Thoracic aorta (tissue), 2 donors: Measurements from ENCODE around the gene ZNF383. TPM values are rescaled to one million over a fixed set of nuclear protein-coding genes. Genes with fewer than 3 reads are reported as not detected.
"Not testable (repeated sequence)": the region's sequence is repeated elsewhere in the genome, so short reads cannot be mapped to it uniquely, and the experiment has no call there.

Experiments
- ATAC-seq: fragments of 150-250 bp; one replicate; pipeline ENCODE4 v1.8.0; 2017; ENCODE audit warnings: low read depth; ENCODE audit not compliant: insufficient number of reproducible peaks, low FRiP score
- DNase-seq: peaks from one replicate; pipeline ENCODE4 v3.0.0-alpha.2; 2020; ENCODE audit warnings: low spot score
- H3K27ac ChIP-seq, 2 donors: fragments of 200-600 bp; sonication (generic); 1 replicate in 1 of 2; 2 replicates in 1 of 2; pipeline ENCODE4 v1.5.1; 2016; ENCODE audit warnings: mild to moderate bottlenecking in 2 of 2, moderate library complexity in 2 of 2
- H3K27me3 ChIP-seq: fragments of 200-600 bp; sonication (generic); replicated peaks from 2 replicates; pipeline ENCODE4 v1.6.0; 2016; ENCODE audit warnings: mild to moderate bottlenecking; ENCODE audit not compliant: insufficient read depth
- H3K36me3 ChIP-seq: fragments of 200-600 bp; sonication (generic); one replicate; pipeline ENCODE4 v1.5.1; 2016
- H3K4me1 ChIP-seq, 2 donors: fragments of 200-600 bp; sonication (generic); 1 replicate in 1 of 2; 2 replicates in 1 of 2; pipeline versions ENCODE4 v1.5.1 to v1.6.0; 2016; ENCODE audit warnings: low read depth in 2 of 2, mild to moderate bottlenecking in 1 of 2; ENCODE audit not compliant: control insufficient read depth in 1 of 2
- H3K4me3 ChIP-seq: fragments of 200-600 bp; sonication (generic); 2 replicates; pipeline ENCODE4 v1.5.1; 2016; ENCODE audit warnings: mild to moderate bottlenecking
- H3K9me3 ChIP-seq: fragments of 200-600 bp; sonication (generic); 2 replicates; pipeline ENCODE4 v1.5.1; 2016
- total RNA-seq, 2 donors: library from RNA; depleted of rRNA; stranded (reverse); fragments of >200 nt; gene quantifications; one replicate each; pipeline versions ENCODE4 v1.1.0 to v1.2.3, GENCODE V29; 2016

ZNF383 gene
- total RNA-seq, 2 donors from 2014 or later: 5.3 to 10.0 TPM

GRCh38 chr19:37292998-37293939 is 75.3 kb downstream of the ZNF383 start:
- H3K36me3 ChIP-seq, H3K4me3 ChIP-seq, H3K27me3 ChIP-seq, H3K4me1 ChIP-seq, ATAC-seq, DNase-seq, H3K27ac ChIP-seq: not testable (repeated sequence)
- peaks cover 16% of the 10 kb centered on the region for H3K9me3 ChIP-seq

- H3K36me3 ChIP-seq, H3K4me1 ChIP-seq, H3K27ac ChIP-seq, H3K27me3 ChIP-seq, DNase-seq, H3K4me3 ChIP-seq, ATAC-seq: not testable (repeated sequence)
- peaks cover 13% of the 10 kb centered on the region for H3K9me3 ChIP-seq
Measured at GRCh38 chr19:37294246-37294645, 76.2 kb downstream of the ZNF383 start.

Other genes with a start within 250 kb of the ZNF383 start
- gene ZNF420, start 139.8 kb upstream of the ZNF383 start, total RNA-seq: 10 to 100 TPM in 1 of 2 donors, 1 to 10 TPM in 1; 1.8 to 17.5 TPM
- gene ZNF585A, start 45.5 kb upstream of the ZNF383 start, total RNA-seq: 10 to 100 TPM in 1 of 2 donors, 1 to 10 TPM in 1; 5.1 to 10.6 TPM
- 10 to 100 TPM; 18.4 to 20.4 TPM for gene ZNF585B, start 7.7 kb upstream of the ZNF383 start, total RNA-seq
- gene ZNF527, start 152.9 kb downstream of the ZNF383 start, total RNA-seq: 10 to 100 TPM in 1 of 2 donors, 1 to 10 TPM in 1; 3.8 to 20.9 TPM
- gene ZNF569, start 249.2 kb downstream of the ZNF383 start, total RNA-seq: 10 to 100 TPM in 1 of 2 donors, 1 to 10 TPM in 1; 4.6 to 13.3 TPM